ENCODE data around the gene PHKA1.

- TF ChIP-seq CTCF (IDR thresholded peaks at IDR 0.05; ENCODE audit: low read depth, low read length, poor library complexity, severe bottlenecking) (no peak), EZH2phosphoT487 (IDR thresholded peaks at IDR 0.05; ENCODE audit: borderline replicate concordance, low read length) (no peak)
Observed at GRCh38 chrX:72630185-72630584, 83.9 kb downstream of the PHKA1 start.
